Esophagus muscularis mucosa (tissue), 4 donors: ENCODE results near the gene ARFGAP1.

Experiments used
- CTCF ChIP-seq, 3 experiments: fragments of 200-600 bp in 2 of 3; fragments of 450-650 bp in 1 of 3; sonication (generic) in 2 of 3; IDR thresholded peaks; one replicate each; pipeline ENCODE4 v1.5.1; 2017 to 2019; ENCODE audit warnings: antibody characterized with exemption in 3 of 3, mild to moderate bottlenecking in 2 of 3, moderate library complexity in 1 of 3
- EP300 ChIP-seq: sonication (generic); formaldehyde crosslinking; IDR thresholded peaks from one replicate; pipeline ENCODE4 v1.6.1; 2017; ENCODE audit warnings: antibody characterized with exemption
- POLR2A ChIP-seq: fragments of 450-650 bp; IDR thresholded peaks from one replicate; pipeline ENCODE4 v1.6.1; 2017; ENCODE audit warnings: antibody characterized with exemption, moderate library complexity, mild to moderate bottlenecking, low read depth
- POLR2AphosphoS5 ChIP-seq, 2 donors: sonication (generic); formaldehyde crosslinking; IDR thresholded peaks; one replicate each; pipeline ENCODE4 v1.6.1; 2017; ENCODE audit warnings: antibody characterized with exemption in 2 of 2

DNA sequence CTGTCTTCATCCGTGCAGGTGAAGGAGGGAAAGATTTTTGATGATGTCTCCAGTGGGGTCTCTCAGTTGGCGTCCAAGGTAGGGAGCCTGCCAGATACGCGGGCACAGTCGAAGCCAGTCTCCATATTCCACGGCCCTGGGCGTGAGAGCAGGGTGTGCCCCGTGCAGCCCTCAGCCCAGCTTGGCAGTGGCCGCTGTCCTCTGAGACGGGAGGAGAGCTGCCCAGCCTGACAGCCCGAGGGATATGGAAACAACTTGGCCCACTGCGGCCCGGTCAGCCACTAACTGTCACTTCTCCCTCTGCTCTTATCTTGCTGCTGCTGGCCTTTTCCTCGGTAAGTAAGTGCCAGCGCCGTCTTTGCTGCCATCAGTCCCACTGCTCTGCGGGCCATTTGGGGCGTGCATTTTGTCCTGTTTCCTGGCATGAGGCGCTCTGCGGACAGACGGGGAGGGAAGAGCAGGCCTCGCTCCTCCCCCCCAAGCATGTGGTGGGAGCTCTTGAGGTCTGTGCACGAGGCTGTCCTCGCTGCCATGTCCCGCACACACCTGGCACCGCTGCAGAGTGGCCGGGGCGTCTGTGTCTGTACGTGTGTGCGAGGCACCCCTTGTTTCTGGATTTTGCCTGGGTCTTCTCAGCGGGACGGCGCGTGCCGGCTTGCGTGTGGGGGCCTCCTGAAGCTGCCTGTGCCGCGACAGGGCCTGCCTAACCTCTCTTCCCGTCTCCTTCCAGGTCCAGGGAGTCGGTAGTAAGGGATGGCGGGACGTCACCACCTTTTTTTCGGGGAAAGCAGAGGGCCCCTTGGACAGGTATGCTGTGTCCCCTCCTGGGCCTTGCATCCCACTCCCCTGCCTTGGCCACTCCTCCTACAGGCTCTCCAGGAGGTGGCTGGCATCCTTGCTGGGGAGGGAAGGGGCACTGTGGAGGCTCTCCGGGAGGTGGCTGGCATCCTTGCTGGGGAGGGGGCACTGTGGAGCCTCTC lies 13.3 kb downstream of the ARFGAP1 start:
- TF ChIP-seq CTCF (IDR thresholded peaks at IDR 0.05): no peak
- TF ChIP-seq POLR2AphosphoS5 (IDR thresholded peaks at IDR 0.05): no peak
- no peak for TF ChIP-seq POLR2A
- TF ChIP-seq EP300: no peak
